GM18511 (cell line): ENCODE data around the gene WTAP.
"Not testable (repeated sequence)": the region's sequence is repeated elsewhere in the genome, so short reads cannot be mapped to it uniquely, and the experiment has no call there.

ENCODE experiments used
- ATAC-seq: cut with Tn5 transposase; IDR thresholded peaks from one replicate; pipeline ENCODE4 v1.9.1; 2021; ENCODE audit warnings: mild to moderate bottlenecking, moderate library complexity; ENCODE audit not compliant: unreplicated experiment

Gene WTAP

GRCh38 chr6:159726255-159726917, 920 bp upstream of the WTAP start:
- ATAC-seq, result peak; percentile 29

- peak; percentile 39 for ATAC-seq
Observed at GRCh38 chr6:159727717-159728445, 575 bp downstream of the WTAP start.

- no peak for ATAC-seq
Observed at GRCh38 chr6:159728531-159728964, 1.2 kb downstream of the WTAP start.

GRCh38 chr6:159729598-159730331, 2.5 kb downstream of the WTAP start:
- no peak for ATAC-seq

- no peak for ATAC-seq
Observed at GRCh38 chr6:159730332-159730676, 3.0 kb downstream of the WTAP start.

- ATAC-seq, result not testable (repeated sequence)
Observed at GRCh38 chr6:159732550-159732949, 5.2 kb downstream of the WTAP start.

- ATAC-seq, result not testable (repeated sequence)
Observed at GRCh38 chr6:159733395-159733794, 6.1 kb downstream of the WTAP start.

GRCh38 chr6:159736908-159737307, 9.6 kb downstream of the WTAP start:
- ATAC-seq, result no peak

- no peak for ATAC-seq
Observed at GRCh38 chr6:159739341-159739740, 12.0 kb downstream of the WTAP start.

GRCh38 chr6:159742165-159742564, 14.9 kb downstream of the WTAP start:
- no peak for ATAC-seq

- no peak for ATAC-seq
Observed at GRCh38 chr6:159745081-159745480, 17.8 kb downstream of the WTAP start.

GRCh38 chr6:159746759-159747158, 19.5 kb downstream of the WTAP start:
- no peak for ATAC-seq

GRCh38 chr6:159748127-159748526, 20.8 kb downstream of the WTAP start:
- ATAC-seq, result not testable (repeated sequence)

- no peak for ATAC-seq
Observed at GRCh38 chr6:159751448-159751847, 24.1 kb downstream of the WTAP start.

GRCh38 chr6:159753081-159753872, 26.0 kb downstream of the WTAP start:
- ATAC-seq, result no peak

- ATAC-seq, result no peak
Observed at GRCh38 chr6:159754401-159754800, 27.1 kb downstream of the WTAP start.

GRCh38 chr6:159754959-159755914, 27.9 kb downstream of the WTAP start:
- no peak for ATAC-seq

GRCh38 chr6:159756508-159756907, 29.2 kb downstream of the WTAP start:
- no peak for ATAC-seq

GRCh38 chr6:159758031-159759001, 31.0 kb downstream of the WTAP start:
- ATAC-seq, result no peak
